HUDEP-2 (cell line): ENCODE data around the gene RGS17.
A peak's percentile ranks its signal among the peaks of the same experiment; 100 is the strongest.

Source experiments
- DNase-seq, 76 experiments: peaks; one replicate each; lab custom pipeline; 2025; ENCODE audit not compliant: unreplicated experiment in 76 of 76; lab: John Stamatoyannopoulos, UW

The RGS17 gene

GRCh38 chr6:153086225-153086990 is 44.7 kb downstream of the RGS17 start:
- DNase-seq: no peak

GRCh38 chr6:153085239-153085638 is 45.8 kb downstream of the RGS17 start:
- no peak for DNase-seq

- no peak for DNase-seq
Measured at GRCh38 chr6:153084393-153084792, 46.7 kb downstream of the RGS17 start.

GRCh38 chr6:153083869-153084268 is 47.2 kb downstream of the RGS17 start:
- no peak for DNase-seq

GRCh38 chr6:153081914-153082313 is 49.2 kb downstream of the RGS17 start:
- DNase-seq: no peak

GRCh38 chr6:153076431-153076830 is 54.7 kb downstream of the RGS17 start:
- no peak for DNase-seq

- DNase-seq: no peak
Measured at GRCh38 chr6:153074761-153075160, 56.3 kb downstream of the RGS17 start.

GRCh38 chr6:153073841-153074240 is 57.2 kb downstream of the RGS17 start:
- DNase-seq: no peak

- no peak for DNase-seq
Measured at GRCh38 chr6:153070756-153071155, 60.3 kb downstream of the RGS17 start.

- DNase-seq: no peak
Measured at GRCh38 chr6:153069897-153070296, 61.2 kb downstream of the RGS17 start.

- no peak for DNase-seq
Measured at GRCh38 chr6:153065222-153065621, 65.9 kb downstream of the RGS17 start.

GRCh38 chr6:153063936-153064335 is 67.1 kb downstream of the RGS17 start:
- no peak for DNase-seq

GRCh38 chr6:153062516-153062915 is 68.6 kb downstream of the RGS17 start:
- DNase-seq: no peak

GRCh38 chr6:153059757-153060156 is 71.3 kb downstream of the RGS17 start:
- peak in 3 of 76 experiments; percentile 2 to 9 (median 7) for DNase-seq

GRCh38 chr6:153059311-153059710 is 71.8 kb downstream of the RGS17 start:
- no peak for DNase-seq

- DNase-seq: no peak
Measured at GRCh38 chr6:153058909-153059308, 72.2 kb downstream of the RGS17 start.

- DNase-seq: peak in 4 of 76 experiments; percentile 8 to 35 (median 22)
Measured at GRCh38 chr6:153058291-153058690, 72.8 kb downstream of the RGS17 start.

- DNase-seq: no peak
Measured at GRCh38 chr6:153056308-153056707, 74.8 kb downstream of the RGS17 start.

- DNase-seq: no peak
Measured at GRCh38 chr6:153051801-153052200, 79.3 kb downstream of the RGS17 start.

- DNase-seq: no peak
Measured at GRCh38 chr6:153048631-153049030, 82.5 kb downstream of the RGS17 start.

- DNase-seq: no peak
Measured at GRCh38 chr6:153047386-153047785, 83.7 kb downstream of the RGS17 start.

GRCh38 chr6:153045271-153045670 is 85.8 kb downstream of the RGS17 start:
- DNase-seq: no peak

GRCh38 chr6:153044295-153044694 is 86.8 kb downstream of the RGS17 start:
- DNase-seq: no peak
